ENCODE data around the gene SPON2. TPM values are rescaled to one million over a fixed set of nuclear protein-coding genes. Genes with fewer than 3 reads are reported as not detected.
"Not testable (repeated sequence)": the region's sequence is repeated elsewhere in the genome, so short reads cannot be mapped to it uniquely, and the experiment has no call there.

Gene SPON2
- total RNA-seq, 1 donor from 2014 or later: 36.6 TPM

- DNase-seq (ENCODE audit: low spot score): no peak
Measured at GRCh38 chr4:1151541-1151940, 20.8 kb downstream of the SPON2 start.

- DNase-seq (ENCODE audit: low spot score): no peak
Measured at GRCh38 chr4:1150875-1151274, 21.5 kb downstream of the SPON2 start.

GRCh38 chr4:1139860-1140259 is 32.5 kb downstream of the SPON2 start:
- no peak for DNase-seq (ENCODE audit: low spot score)

- no peak for DNase-seq (ENCODE audit: low spot score)
Measured at GRCh38 chr4:1137850-1138249, 34.5 kb downstream of the SPON2 start.

- no peak for DNase-seq (ENCODE audit: low spot score)
Measured at GRCh38 chr4:1137063-1137776, 35.2 kb downstream of the SPON2 start.

- DNase-seq (ENCODE audit: low spot score): no peak
Measured at GRCh38 chr4:1136048-1136447, 36.3 kb downstream of the SPON2 start.

GRCh38 chr4:1133033-1133432 is 39.4 kb downstream of the SPON2 start:
- DNase-seq (ENCODE audit: low spot score): no peak

- peak; percentile 76 for DNase-seq (ENCODE audit: low spot score)
Measured at GRCh38 chr4:1130316-1131186, 41.8 kb downstream of the SPON2 start.

- no peak for DNase-seq (ENCODE audit: low spot score)
Measured at GRCh38 chr4:1126506-1126905, 45.9 kb downstream of the SPON2 start.

GRCh38 chr4:1125466-1125865 is 46.9 kb downstream of the SPON2 start:
- DNase-seq (ENCODE audit: low spot score): not testable (repeated sequence)

- DNase-seq (ENCODE audit: low spot score): no peak
Measured at GRCh38 chr4:1124818-1125217, 47.6 kb downstream of the SPON2 start.

- DNase-seq (ENCODE audit: low spot score): no peak
Measured at GRCh38 chr4:1122505-1122904, 49.9 kb downstream of the SPON2 start.

Other genes starting within 250 kb of the SPON2 start
- gene GAK, start 240.3 kb downstream of the SPON2 start, total RNA-seq: 150 TPM
- 39.1 TPM for gene TMEM175, start 240.1 kb downstream of the SPON2 start, total RNA-seq
- 17.0 TPM for gene DGKQ, start 199.0 kb downstream of the SPON2 start, total RNA-seq
- 76.4 TPM for gene IDUA, start 185.5 kb downstream of the SPON2 start, total RNA-seq
- gene SLC26A1, start 179.2 kb downstream of the SPON2 start, total RNA-seq: 0.18 TPM
- 13.0 TPM for gene FGFRL1, start 161.0 kb downstream of the SPON2 start, total RNA-seq
- gene RNF212, start 59.0 kb downstream of the SPON2 start, total RNA-seq: 5.1 TPM
- 171 TPM for gene CTBP1, start 76.5 kb upstream of the SPON2 start, total RNA-seq
- 75.3 TPM for gene MAEA, start 117.3 kb upstream of the SPON2 start, total RNA-seq
- 48.1 TPM for gene UVSSA, start 174.6 kb upstream of the SPON2 start, total RNA-seq
- not detected for gene NKX1-1, start 233.9 kb upstream of the SPON2 start, total RNA-seq